PC-9 (cell line): Measurements from ENCODE around the gene PAX7. TPM values are rescaled to one million over a fixed set of nuclear protein-coding genes. Genes with fewer than 3 reads are reported as not detected.

Experiments
- BruUV-seq: library from RNA; stranded (reverse); fragments of 400-500 nt; replicated peaks from 2 replicates; lab custom pipeline; 2021; lab: Mats Ljungman, UMichigan
- CTCF ChIA-PET: fragments of 300-600 bp; sonication (Branson Sonifier 250); formaldehyde crosslinking; loops from one replicate; lab custom pipeline; 2022; ENCODE audit warnings: antibody characterized with exemption; lab: Charles Lee
- POLR2A ChIA-PET: fragments of 300-600 bp; sonication (Branson Sonifier 250); formaldehyde crosslinking; loops from one replicate; lab custom pipeline; 2022; ENCODE audit warnings: antibody characterized with exemption; ENCODE audit not compliant: unreplicated experiment; lab: Charles Lee
- DNase-seq, 2 experiments: peaks; one replicate each; pipeline versions ENCODE4 v3.0.0 to v3.0.0-alpha.2; 2015 to 2022; ENCODE audit warnings: mixed read lengths in 1 of 2
- H2AFZ ChIP-seq: fragments of 200-600 bp; sonication (generic); 2 replicates; pipeline ENCODE4 v1.8.1; 2017; ENCODE audit warnings: antibody characterized with exemption
- H3F3A ChIP-seq: fragments of 200-600 bp; sonication (generic); 2 replicates; pipeline ENCODE4 v1.8.1; 2017; ENCODE audit warnings: antibody characterized with exemption, mild to moderate bottlenecking, low read depth; ENCODE audit not compliant: insufficient read depth
- H3K27ac ChIP-seq: fragments of 200-600 bp; sonication (generic); 2 replicates; pipeline ENCODE4 v1.6.1; 2016; ENCODE audit warnings: mixed run types
- H3K27me3 ChIP-seq: fragments of 200-600 bp; sonication (generic); 2 replicates; pipeline ENCODE4 v1.6.1; 2016; ENCODE audit warnings: low read depth, mixed run types; ENCODE audit not compliant: insufficient read depth
- H3K36me3 ChIP-seq: fragments of 200-600 bp; sonication (generic); 2 replicates; pipeline ENCODE4 v1.6.1; 2016; ENCODE audit warnings: low read depth, mixed run types
- H3K4me1 ChIP-seq: fragments of 200-600 bp; sonication (generic); replicated peaks from 2 replicates; pipeline ENCODE4 v1.6.1; 2016; ENCODE audit warnings: mixed run types; ENCODE audit not compliant: insufficient read depth
- H3K4me2 ChIP-seq: fragments of 200-600 bp; sonication (generic); 2 replicates; pipeline ENCODE4 v1.6.1; 2017; ENCODE audit warnings: mixed run types
- H3K4me3 ChIP-seq: fragments of 200-600 bp; sonication (generic); 2 replicates; pipeline ENCODE4 v1.6.1; 2016; ENCODE audit warnings: mixed run types
- H3K79me2 ChIP-seq: fragments of 200-600 bp; sonication (generic); 2 replicates; pipeline ENCODE4 v1.6.1; 2017; ENCODE audit warnings: low read depth, mixed run types
- H3K9me2 ChIP-seq: fragments of 200-600 bp; sonication (generic); 2 replicates; pipeline ENCODE4 v1.8.1; 2017; ENCODE audit warnings: mild to moderate bottlenecking; ENCODE audit not compliant: insufficient read depth
- H3K9me3 ChIP-seq: fragments of 200-600 bp; sonication (generic); 2 replicates; pipeline ENCODE4 v1.8.1; 2016; ENCODE audit warnings: low read depth; ENCODE audit not compliant: insufficient read depth
- H4K20me1 ChIP-seq: fragments of 200-600 bp; sonication (generic); 2 replicates; pipeline ENCODE4 v1.8.1; 2017; ENCODE audit not compliant: insufficient read depth
- CTCF ChIP-seq: fragments of 200-600 bp; sonication (generic); conservative IDR thresholded peaks from 2 replicates; pipeline ENCODE4 v1.6.1; 2017; ENCODE audit warnings: mixed run types, antibody characterized with exemption, mild to moderate bottlenecking, moderate library complexity
- EZH2 ChIP-seq: fragments of 200-600 bp; sonication (generic); IDR thresholded peaks from 2 replicates; pipeline ENCODE4 v1.8.0; 2017; ENCODE audit warnings: antibody characterized with exemption, low read depth
- intact Hi-C: fragments of 100-400 bp; cut with micrococcal nuclease; formaldehyde crosslinking; loops from one replicate; pipeline ENCODE4 v1.10.0; 2022; ENCODE audit not compliant: unreplicated experiment
- total RNA-seq: library from RNA; stranded (reverse); gene quantifications from 2 replicates; pipeline ENCODE4 v1.2.3, GENCODE V29; 2021

The PAX7 gene
- total RNA-seq, 1 experiment from 2014 or later: not detected

GRCh38 chr1:18722270-18722669, 91.6 kb downstream of the PAX7 start:
- Histone ChIP-seq H3K4me2 (no peak overlapping the region), H3F3A (no peaks in the 10 kb centered on the region), H3K4me1 (no peaks in the 10 kb centered on the region), H3K36me3 (no peaks in the 10 kb centered on the region), H4K20me1 (no peaks in the 10 kb centered on the region), H3K27me3 (peaks cover 44% of the 10 kb centered on the region), H3K9me2 (no peaks in the 10 kb centered on the region), H3K9me3 (no peaks in the 10 kb centered on the region), H3K27ac (no peak overlapping the region), H2AFZ (no peak overlapping the region), H3K79me2 (no peaks in the 10 kb centered on the region), H3K4me3 (no peak overlapping the region)
- DNase-seq: no peak
- intact Hi-C loops: no loop called here
- no TSS peak for BruUV-seq
- ChIA-PET CTCF (no interaction called here), POLR2A (interaction anchor here (0.6 kb wide), 1 partner anchor 26 kb away, joined by 4 read pairs; no protein-coding TSS in a partner anchor)
- TF ChIP-seq EZH2 (no peak), CTCF (no peak)

DNA sequence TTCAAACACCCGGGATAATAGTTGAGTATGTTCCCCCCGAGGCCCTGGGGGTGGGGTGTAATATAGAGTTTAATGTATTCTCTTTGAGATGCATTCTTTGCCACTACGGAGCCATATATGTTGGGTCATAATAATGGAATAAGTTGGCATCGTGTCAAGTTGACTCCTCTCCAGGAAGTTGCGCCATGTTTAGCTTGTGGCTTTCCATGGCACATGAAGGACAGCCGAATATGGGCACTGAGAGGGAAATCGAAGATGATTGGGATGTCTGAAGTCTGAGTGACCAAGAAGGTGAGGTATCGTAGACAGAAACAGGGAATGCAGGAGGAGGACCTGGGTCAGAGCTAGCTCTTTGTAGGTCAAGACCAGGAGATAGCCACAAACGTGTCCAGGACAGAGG, 92.6 kb downstream of the PAX7 start:
- H3K4me3 ChIP-seq: no peak overlapping the region
- TF ChIP-seq CTCF (no peak), EZH2 (no peak)
- intact Hi-C loops: no loop called here
- no peaks in the 10 kb centered on the region for H3F3A ChIP-seq
- peaks cover 36% of the 10 kb centered on the region for H3K27me3 ChIP-seq
- no peaks in the 10 kb centered on the region for H3K36me3 ChIP-seq
- no peak overlapping the region for H3K27ac ChIP-seq
- ChIA-PET POLR2A (no interaction called here), CTCF (no interaction called here)
- H3K4me1 ChIP-seq: no peaks in the 10 kb centered on the region
- no peaks in the 10 kb centered on the region for H3K79me2 ChIP-seq
- H3K4me2 ChIP-seq: no peak overlapping the region
- H3K9me2 ChIP-seq: no peaks in the 10 kb centered on the region
- no peak for DNase-seq
- H4K20me1 ChIP-seq: no peaks in the 10 kb centered on the region
- no peak overlapping the region for H2AFZ ChIP-seq
- no peaks in the 10 kb centered on the region for H3K9me3 ChIP-seq
- BruUV-seq: no TSS peak

DNA sequence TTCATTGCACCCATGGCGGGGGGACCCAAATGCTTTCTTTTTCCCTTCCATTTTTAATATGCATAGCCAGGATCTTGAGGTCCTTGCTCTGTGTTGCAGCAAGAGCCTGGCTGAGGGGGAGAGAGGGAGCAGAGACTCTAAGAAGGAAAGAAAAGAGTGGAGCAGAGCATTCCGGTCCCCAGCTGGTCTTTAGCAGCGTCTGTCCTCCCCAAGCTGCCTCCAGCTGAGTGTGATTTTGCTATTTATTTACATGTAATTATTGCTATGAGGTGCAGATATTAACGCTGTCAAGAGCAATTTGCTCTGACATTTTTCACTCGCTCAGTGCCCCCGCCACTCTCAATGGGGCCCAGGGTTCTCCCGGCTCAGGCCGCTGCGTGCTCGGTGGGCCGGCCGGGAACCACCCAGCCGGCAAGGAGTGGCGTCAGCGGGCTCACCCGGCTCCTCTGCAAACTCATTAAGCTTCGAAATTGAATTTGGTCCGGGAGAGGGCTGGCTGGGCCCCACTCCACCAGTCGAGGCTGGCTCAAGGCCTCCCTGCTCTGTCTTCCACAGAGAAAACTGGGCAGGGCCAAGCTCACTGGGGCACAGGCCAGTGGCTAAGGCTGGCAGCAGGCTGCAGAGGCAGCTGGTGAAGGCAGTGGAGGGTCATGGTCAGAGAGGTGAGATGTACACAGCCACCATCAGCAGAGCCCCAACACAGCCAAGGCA, 93.2 kb downstream of the PAX7 start:
- POLR2A ChIA-PET: interaction anchor here (0.7 kb wide), 1 partner anchor 41 kb away, joined by 4 read pairs; no protein-coding TSS in a partner anchor
- Histone ChIP-seq H2AFZ (no peak overlapping the region), H3K27ac (no peak overlapping the region), H3K4me3 (no peak overlapping the region), H4K20me1 (no peaks in the 10 kb centered on the region), H3K27me3 (peaks cover 32% of the 10 kb centered on the region), H3K79me2 (no peaks in the 10 kb centered on the region), H3K4me1 (no peaks in the 10 kb centered on the region), H3F3A (no peaks in the 10 kb centered on the region), H3K9me2 (no peaks in the 10 kb centered on the region), H3K9me3 (no peaks in the 10 kb centered on the region), H3K4me2 (no peak overlapping the region), H3K36me3 (no peaks in the 10 kb centered on the region)
- DNase-seq: no peak
- BruUV-seq: no TSS peak
- intact Hi-C loops: no loop called here
- CTCF ChIA-PET: no interaction called here
- no peak for TF ChIP-seq EZH2
- TF ChIP-seq CTCF: no peak
